Prostate gland (tissue), 2 donors: Measurements from ENCODE around the gene HS1BP3. TPM values are rescaled to one million over a fixed set of nuclear protein-coding genes. Genes with fewer than 3 reads are reported as not detected.

Experiments used
- DNase-seq: peaks from one replicate; pipeline ENCODE4 v3.0.0-alpha.2; 2019; ENCODE audit warnings: low spot score
- H3K27ac ChIP-seq, 2 donors: fragments of 200-600 bp; sonication (generic); 2 replicates each; pipeline ENCODE4 v1.5.1; 2017 to 2019
- H3K27me3 ChIP-seq: fragments of 200-600 bp; sonication (generic); replicated peaks from 2 replicates; pipeline ENCODE4 v1.5.1; 2019; ENCODE audit not compliant: insufficient read depth
- H3K36me3 ChIP-seq, 2 donors: fragments of 200-600 bp; sonication (generic); 1 replicate in 1 of 2; 2 replicates in 1 of 2; pipeline versions ENCODE4 v1.5.1 to v1.8.1; 2017 to 2019
- H3K4me1 ChIP-seq: fragments of 200-600 bp; sonication (generic); replicated peaks from 2 replicates; pipeline ENCODE4 v1.5.1; 2019
- H3K4me3 ChIP-seq, 2 donors: fragments of 200-600 bp; sonication (generic); 2 replicates each; pipeline ENCODE4 v1.5.1; 2017 to 2019
- H3K9me3 ChIP-seq: fragments of 200-600 bp; sonication (generic); 2 replicates; pipeline ENCODE4 v1.5.1; 2017
- POLR2A ChIP-seq: fragments of 450-650 bp; IDR thresholded peaks from one replicate; pipeline ENCODE4 v1.6.1; 2016; ENCODE audit warnings: antibody characterized with exemption, mild to moderate bottlenecking
- POLR2AphosphoS5 ChIP-seq: sonication (generic); formaldehyde crosslinking; IDR thresholded peaks from one replicate; pipeline ENCODE4 v1.6.1; 2017; ENCODE audit warnings: antibody characterized with exemption
- WGBS: methylation state at CpG from one replicate; pipeline ENCODE4 v1.1.5; 2018; 5-methylcytosine and 5-hydroxymethylcytosine counted together
- intact Hi-C: fragments of 100-400 bp; cut with DNase I; formaldehyde crosslinking; loops from one replicate; pipeline ENCODE4 v1.14.2; 2022
- total RNA-seq, 2 donors: library from RNA; depleted of rRNA; stranded (reverse); fragments of >200 nt; gene quantifications; one replicate each; pipeline ENCODE4 v1.1.0, GENCODE V29; 2016
- TF ChIP-seq, protein P1 (sequence below), 4 experiments: fragments of 200-600 bp in 2 of 4; fragments of 450-650 bp in 2 of 4; sonication (generic) in 2 of 4; IDR thresholded peaks; 1 replicate in 3 of 4; 2 replicates in 1 of 4; pipeline ENCODE4 v1.5.1; 2016 to 2019; ENCODE audit warnings: antibody characterized with exemption in 4 of 4, mild to moderate bottlenecking in 2 of 4, moderate library complexity in 2 of 4

Gene HS1BP3
- total RNA-seq, 2 donors from 2014 or later = 29.9 to 39.4 TPM

GRCh38 chr2:20625491-20626391 lies 25.2 kb downstream of the HS1BP3 start:
- Histone ChIP-seq H3K4me1 (peaks cover 19% of the 10 kb centered on the region), H3K36me3 (peaks cover 5 to 6% of the 10 kb centered on the region in 2 donors), H3K9me3 (no peaks in the 10 kb centered on the region), H3K27me3 (no peaks in the 10 kb centered on the region), H3K27ac (peak overlapping the region; percentile 79 to 93), H3K4me3 (no peak overlapping the region)
- TF ChIP-seq POLR2AphosphoS5 = peak; percentile 91
- TF ChIP-seq, protein P1, sequence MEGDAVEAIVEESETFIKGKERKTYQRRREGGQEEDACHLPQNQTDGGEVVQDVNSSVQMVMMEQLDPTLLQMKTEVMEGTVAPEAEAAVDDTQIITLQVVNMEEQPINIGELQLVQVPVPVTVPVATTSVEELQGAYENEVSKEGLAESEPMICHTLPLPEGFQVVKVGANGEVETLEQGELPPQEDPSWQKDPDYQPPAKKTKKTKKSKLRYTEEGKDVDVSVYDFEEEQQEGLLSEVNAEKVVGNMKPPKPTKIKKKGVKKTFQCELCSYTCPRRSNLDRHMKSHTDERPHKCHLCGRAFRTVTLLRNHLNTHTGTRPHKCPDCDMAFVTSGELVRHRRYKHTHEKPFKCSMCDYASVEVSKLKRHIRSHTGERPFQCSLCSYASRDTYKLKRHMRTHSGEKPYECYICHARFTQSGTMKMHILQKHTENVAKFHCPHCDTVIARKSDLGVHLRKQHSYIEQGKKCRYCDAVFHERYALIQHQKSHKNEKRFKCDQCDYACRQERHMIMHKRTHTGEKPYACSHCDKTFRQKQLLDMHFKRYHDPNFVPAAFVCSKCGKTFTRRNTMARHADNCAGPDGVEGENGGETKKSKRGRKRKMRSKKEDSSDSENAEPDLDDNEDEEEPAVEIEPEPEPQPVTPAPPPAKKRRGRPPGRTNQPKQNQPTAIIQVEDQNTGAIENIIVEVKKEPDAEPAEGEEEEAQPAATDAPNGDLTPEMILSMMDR (IDR thresholded peaks at IDR 0.05) = peak in 1 of 4 experiments; percentile 11
- no peak for TF ChIP-seq POLR2A
- intact Hi-C loops = no loop called here
- peak; percentile 67 for DNase-seq
- 52% methylated on average over 19 of the region's 19 CpGs for WGBS

- Histone ChIP-seq H3K27ac (peak overlapping the region; percentile 79 to 93), H3K36me3 (peaks cover 5 to 6% of the 10 kb centered on the region in 2 donors), H3K9me3 (no peaks in the 10 kb centered on the region), H3K4me1 (peaks cover 19% of the 10 kb centered on the region), H3K27me3 (no peaks in the 10 kb centered on the region), H3K4me3 (no peak overlapping the region)
- 84% methylated on average over 11 of the region's 11 CpGs for WGBS
- TF ChIP-seq, protein P1 (IDR thresholded peaks at IDR 0.05) = no peak
- TF ChIP-seq POLR2AphosphoS5 (no peak), POLR2A (no peak)
- DNase-seq = no peak
- intact Hi-C loops = no loop called here
Observed at GRCh38 chr2:20624884-20625485, 25.9 kb downstream of the HS1BP3 start.

DNA sequence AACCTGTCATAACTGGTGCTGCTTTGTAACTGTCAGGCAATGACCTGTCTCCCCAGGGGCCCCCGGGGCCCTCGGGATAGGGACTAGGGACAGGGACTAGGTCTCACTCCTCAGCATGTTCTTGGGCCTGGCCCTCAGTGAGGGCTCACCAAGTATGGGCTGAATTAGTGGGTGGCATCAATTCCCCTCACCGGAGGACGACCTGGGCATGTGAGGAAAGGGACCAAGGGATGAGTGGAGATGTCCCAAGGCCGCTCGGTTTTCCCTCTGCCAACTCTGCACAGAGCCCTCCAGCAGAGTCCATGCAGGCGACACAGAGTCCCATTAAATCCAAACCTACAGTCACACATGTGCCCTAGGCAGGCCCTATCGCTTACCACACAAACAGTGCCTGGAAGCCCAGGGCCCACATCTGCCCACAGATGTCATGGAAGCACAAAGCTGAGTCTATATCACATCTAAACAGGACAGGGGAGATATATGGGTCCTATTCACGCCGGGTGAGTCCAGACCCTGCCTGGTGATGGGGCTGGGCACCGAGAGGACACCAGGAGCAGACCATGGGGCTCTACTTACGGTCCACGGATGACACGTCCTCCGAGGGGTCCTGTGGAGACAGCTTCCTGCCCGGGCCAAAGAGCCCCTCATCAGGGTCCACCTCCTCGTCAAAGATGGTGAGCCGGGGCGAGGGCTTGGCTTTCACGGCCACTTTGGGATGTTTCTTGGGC lies 26.6 kb downstream of the HS1BP3 start:
- Histone ChIP-seq H3K36me3 (peaks cover 5 to 6% of the 10 kb centered on the region in 2 donors), H3K4me1 (peaks cover 19% of the 10 kb centered on the region), H3K27ac (peak overlapping the region; percentile 79 to 93), H3K4me3 (no peak overlapping the region), H3K9me3 (no peaks in the 10 kb centered on the region), H3K27me3 (no peaks in the 10 kb centered on the region)
- WGBS = 88% methylated on average over 12 of the region's 20 CpGs
- no peak for DNase-seq
- intact Hi-C loops = no loop called here
- TF ChIP-seq POLR2AphosphoS5 (no peak), POLR2A (no peak)
- TF ChIP-seq, protein P1 (IDR thresholded peaks at IDR 0.05) = no peak

DNA sequence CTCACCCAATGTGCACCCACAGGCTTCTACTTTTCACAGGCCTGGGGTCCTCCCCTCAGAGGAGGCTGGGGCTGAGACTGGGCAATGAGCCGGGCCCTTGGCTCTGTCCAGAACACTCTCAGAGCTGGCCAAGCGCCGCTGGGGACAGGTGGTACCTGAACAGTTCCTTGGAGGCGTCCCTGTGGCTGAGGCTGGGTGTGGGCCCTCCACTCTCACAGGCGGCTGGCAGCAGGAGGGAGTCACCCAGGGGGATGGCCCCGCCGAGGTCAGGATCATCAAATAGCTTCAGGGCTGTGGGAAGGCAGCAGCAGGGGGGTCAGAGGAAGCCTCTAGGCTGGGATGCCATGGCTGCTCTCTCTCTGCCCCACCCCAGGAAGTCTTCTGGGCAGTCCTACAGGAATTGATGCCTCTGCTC lies 27.1 kb downstream of the HS1BP3 start:
- intact Hi-C loops = no loop called here
- TF ChIP-seq, protein P1 (IDR thresholded peaks at IDR 0.05) = no peak
- peak; percentile 2 for TF ChIP-seq POLR2AphosphoS5
- Histone ChIP-seq H3K27ac (peak overlapping the region; percentile 79 to 93), H3K36me3 (peaks cover 5 to 6% of the 10 kb centered on the region in 2 donors), H3K4me3 (no peak overlapping the region), H3K4me1 (peaks cover 19% of the 10 kb centered on the region), H3K27me3 (no peaks in the 10 kb centered on the region), H3K9me3 (no peaks in the 10 kb centered on the region)
- WGBS = 62% methylated on average over 7 of the region's 7 CpGs
- no peak for DNase-seq
